Peyer's patch (tissue), 4 donors: ENCODE results near the gene KRTAP3-3.

Experiments
- CTCF ChIP-seq, 6 experiments: fragments of 450-650 bp in 4 of 6; fragments of 200-600 bp in 2 of 6; sonication (generic) in 1 of 6; IDR thresholded peaks; one replicate each; pipeline ENCODE4 v1.5.1; 2017 to 2019; ENCODE audit warnings: antibody characterized with exemption in 6 of 6, mild to moderate bottlenecking in 3 of 6, moderate library complexity in 1 of 6
- POLR2A ChIP-seq, 2 donors: fragments of 450-650 bp; IDR thresholded peaks; one replicate each; pipeline ENCODE4 v1.5.1; 2017; ENCODE audit warnings: antibody characterized with exemption in 2 of 2, mild to moderate bottlenecking in 2 of 2, moderate library complexity in 2 of 2

DNA sequence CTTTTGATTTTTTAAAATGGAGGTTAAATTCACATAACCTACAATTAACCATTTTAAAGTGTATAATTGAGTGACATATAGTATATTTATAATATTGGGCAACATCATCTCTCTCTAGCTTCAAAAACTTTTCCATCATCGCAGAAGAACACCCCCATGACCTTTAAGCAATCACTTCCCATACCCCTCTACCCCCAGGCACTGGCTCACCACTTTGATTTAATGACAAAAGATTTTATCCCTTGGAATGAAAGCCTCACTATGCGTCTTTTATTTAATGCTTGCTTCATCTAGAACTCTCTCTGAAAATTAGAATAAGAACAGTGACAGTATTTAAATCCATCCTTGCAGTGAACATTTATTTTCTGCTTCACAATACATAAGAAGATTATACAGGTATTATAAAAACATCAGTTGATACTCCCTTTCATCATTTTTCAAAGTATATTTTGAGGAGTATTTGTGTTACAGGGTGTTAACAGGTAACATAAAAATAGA lies 43.9 kb upstream of the KRTAP3-3 start:
- TF ChIP-seq CTCF (IDR thresholded peaks at IDR 0.05) (no peak), POLR2A (IDR thresholded peaks at IDR 0.05) (no peak)
